ENCODE results near the gene APBA2.

APBA2 gene

GRCh38 chr15:28989896-28990295 is 104.1 kb downstream of the APBA2 start:
- H3K9me3 ChIP-seq (ENCODE audit: control insufficient read depth, insufficient read depth, low read length): no peaks in the 10 kb centered on the region
- no peak overlapping the region for H3K27ac ChIP-seq (ENCODE audit: low read length)
- H3K27me3 ChIP-seq (ENCODE audit: control insufficient read depth, insufficient read depth, low read length): no peaks in the 10 kb centered on the region
- DNase-seq (ENCODE audit: low read depth, low spot score): no peak
- no peaks in the 10 kb centered on the region for H3K36me3 ChIP-seq (ENCODE audit: control insufficient read depth, insufficient read depth, low read length)
- no peak overlapping the region for H3K4me3 ChIP-seq (ENCODE audit: low read length)
- no CpG with 5 or more reads among the region's 13 CpGs for WGBS (ENCODE audit: insufficient coverage, insufficient read length)
- H3K4me1 ChIP-seq (ENCODE audit: control insufficient read depth, insufficient read depth, low read length): peaks cover 3% of the 10 kb centered on the region; the same call in 1 of the 2 replicates

- DNase-seq (ENCODE audit: low read depth, low spot score): no peak
- WGBS (ENCODE audit: insufficient coverage, insufficient read length): no CpG with 5 or more reads among the region's 2 CpGs
- Histone ChIP-seq H3K36me3 (ENCODE audit: control insufficient read depth, insufficient read depth, low read length) (no peaks in the 10 kb centered on the region), H3K9me3 (ENCODE audit: control insufficient read depth, insufficient read depth, low read length) (no peaks in the 10 kb centered on the region), H3K27me3 (ENCODE audit: control insufficient read depth, insufficient read depth, low read length) (no peaks in the 10 kb centered on the region), H3K27ac (ENCODE audit: low read length) (no peak overlapping the region), H3K4me3 (ENCODE audit: low read length) (no peak overlapping the region), H3K4me1 (ENCODE audit: control insufficient read depth, insufficient read depth, low read length) (peaks cover 6% of the 10 kb centered on the region)
Measured at GRCh38 chr15:28990390-28990789, 104.6 kb downstream of the APBA2 start.

GRCh38 chr15:28991236-28992171 is 105.7 kb downstream of the APBA2 start:
- no peak for DNase-seq (ENCODE audit: low read depth, low spot score)
- no CpG with 5 or more reads among the region's 21 CpGs for WGBS (ENCODE audit: insufficient coverage, insufficient read length)
- no peaks in the 10 kb centered on the region for H3K36me3 ChIP-seq (ENCODE audit: control insufficient read depth, insufficient read depth, low read length)
- H3K27ac ChIP-seq (ENCODE audit: low read length): no peak overlapping the region
- H3K4me3 ChIP-seq (ENCODE audit: low read length): no peak overlapping the region
- H3K27me3 ChIP-seq (ENCODE audit: control insufficient read depth, insufficient read depth, low read length): no peaks in the 10 kb centered on the region
- H3K9me3 ChIP-seq (ENCODE audit: control insufficient read depth, insufficient read depth, low read length): no peaks in the 10 kb centered on the region
- peaks cover 6% of the 10 kb centered on the region for H3K4me1 ChIP-seq (ENCODE audit: control insufficient read depth, insufficient read depth, low read length)

GRCh38 chr15:28992336-28992864 is 106.6 kb downstream of the APBA2 start:
- no CpG with 5 or more reads among the region's 6 CpGs for WGBS (ENCODE audit: insufficient coverage, insufficient read length)
- H3K4me1 ChIP-seq (ENCODE audit: control insufficient read depth, insufficient read depth, low read length): peaks cover 6% of the 10 kb centered on the region
- no peak overlapping the region for H3K4me3 ChIP-seq (ENCODE audit: low read length)
- no peaks in the 10 kb centered on the region for H3K9me3 ChIP-seq (ENCODE audit: control insufficient read depth, insufficient read depth, low read length)
- H3K27me3 ChIP-seq (ENCODE audit: control insufficient read depth, insufficient read depth, low read length): no peaks in the 10 kb centered on the region
- no peak overlapping the region for H3K27ac ChIP-seq (ENCODE audit: low read length)
- no peak for DNase-seq (ENCODE audit: low read depth, low spot score)
- H3K36me3 ChIP-seq (ENCODE audit: control insufficient read depth, insufficient read depth, low read length): no peaks in the 10 kb centered on the region

- H3K4me1 ChIP-seq (ENCODE audit: control insufficient read depth, insufficient read depth, low read length): peaks cover 6% of the 10 kb centered on the region
- no peak overlapping the region for H3K27ac ChIP-seq (ENCODE audit: low read length)
- DNase-seq (ENCODE audit: low read depth, low spot score): no peak
- no peaks in the 10 kb centered on the region for H3K36me3 ChIP-seq (ENCODE audit: control insufficient read depth, insufficient read depth, low read length)
- WGBS (ENCODE audit: insufficient coverage, insufficient read length): no CpG with 5 or more reads among the region's 12 CpGs
- H3K27me3 ChIP-seq (ENCODE audit: control insufficient read depth, insufficient read depth, low read length): no peaks in the 10 kb centered on the region
- H3K4me3 ChIP-seq (ENCODE audit: low read length): no peak overlapping the region
- H3K9me3 ChIP-seq (ENCODE audit: control insufficient read depth, insufficient read depth, low read length): no peaks in the 10 kb centered on the region
Measured at GRCh38 chr15:28993051-28993719, 107.4 kb downstream of the APBA2 start.

- Histone ChIP-seq H3K27ac (ENCODE audit: low read length) (no peak overlapping the region), H3K36me3 (ENCODE audit: control insufficient read depth, insufficient read depth, low read length) (no peaks in the 10 kb centered on the region), H3K4me1 (ENCODE audit: control insufficient read depth, insufficient read depth, low read length) (peaks cover 6% of the 10 kb centered on the region), H3K27me3 (ENCODE audit: control insufficient read depth, insufficient read depth, low read length) (no peaks in the 10 kb centered on the region), H3K4me3 (ENCODE audit: low read length) (no peak overlapping the region), H3K9me3 (ENCODE audit: control insufficient read depth, insufficient read depth, low read length) (no peaks in the 10 kb centered on the region)
- WGBS (ENCODE audit: insufficient coverage, insufficient read length): no CpG with 5 or more reads among the region's 7 CpGs
- no peak for DNase-seq (ENCODE audit: low read depth, low spot score)
Measured at GRCh38 chr15:28993720-28994053, 107.9 kb downstream of the APBA2 start.

GRCh38 chr15:28994142-28994830 is 108.5 kb downstream of the APBA2 start:
- no peak for DNase-seq (ENCODE audit: low read depth, low spot score)
- no peaks in the 10 kb centered on the region for H3K9me3 ChIP-seq (ENCODE audit: control insufficient read depth, insufficient read depth, low read length)
- H3K27ac ChIP-seq (ENCODE audit: low read length): no peak overlapping the region
- no CpG with 5 or more reads among the region's 14 CpGs for WGBS (ENCODE audit: insufficient coverage, insufficient read length)
- peaks cover 6% of the 10 kb centered on the region for H3K4me1 ChIP-seq (ENCODE audit: control insufficient read depth, insufficient read depth, low read length)
- no peaks in the 10 kb centered on the region for H3K27me3 ChIP-seq (ENCODE audit: control insufficient read depth, insufficient read depth, low read length)
- H3K4me3 ChIP-seq (ENCODE audit: low read length): no peak overlapping the region
- H3K36me3 ChIP-seq (ENCODE audit: control insufficient read depth, insufficient read depth, low read length): no peaks in the 10 kb centered on the region

- peaks cover 6% of the 10 kb centered on the region for H3K4me1 ChIP-seq (ENCODE audit: control insufficient read depth, insufficient read depth, low read length)
Measured at GRCh38 chr15:28994831-28995596, 109.2 kb downstream of the APBA2 start.

GRCh38 chr15:28995705-28996104 is 109.9 kb downstream of the APBA2 start:
- H3K27me3 ChIP-seq (ENCODE audit: control insufficient read depth, insufficient read depth, low read length): no peaks in the 10 kb centered on the region
- no peak for DNase-seq (ENCODE audit: low read depth, low spot score)
- H3K4me3 ChIP-seq (ENCODE audit: low read length): no peak overlapping the region
- no peak overlapping the region for H3K27ac ChIP-seq (ENCODE audit: low read length)
- peaks cover 6% of the 10 kb centered on the region for H3K4me1 ChIP-seq (ENCODE audit: control insufficient read depth, insufficient read depth, low read length)
- H3K36me3 ChIP-seq (ENCODE audit: control insufficient read depth, insufficient read depth, low read length): no peaks in the 10 kb centered on the region
- WGBS (ENCODE audit: insufficient coverage, insufficient read length): no CpG with 5 or more reads among the region's 9 CpGs
- no peaks in the 10 kb centered on the region for H3K9me3 ChIP-seq (ENCODE audit: control insufficient read depth, insufficient read depth, low read length)

More at GRCh38 chr15:28994831-28995596, 109.2 kb downstream of the APBA2 start:
- WGBS (ENCODE audit: insufficient coverage, insufficient read length): no CpG with 5 or more reads among the region's 13 CpGs
- Histone ChIP-seq H3K36me3 (ENCODE audit: control insufficient read depth, insufficient read depth, low read length) (no peaks in the 10 kb centered on the region), H3K4me3 (ENCODE audit: low read length) (no peak overlapping the region), H3K9me3 (ENCODE audit: control insufficient read depth, insufficient read depth, low read length) (no peaks in the 10 kb centered on the region), H3K27me3 (ENCODE audit: control insufficient read depth, insufficient read depth, low read length) (no peaks in the 10 kb centered on the region), H3K27ac (ENCODE audit: low read length) (no peak overlapping the region)
- DNase-seq (ENCODE audit: low read depth, low spot score): no peak

- DNase-seq (ENCODE audit: low read depth, low spot score): no peak
- Histone ChIP-seq H3K9me3 (ENCODE audit: control insufficient read depth, insufficient read depth, low read length) (no peaks in the 10 kb centered on the region), H3K27ac (ENCODE audit: low read length) (no peak overlapping the region), H3K36me3 (ENCODE audit: control insufficient read depth, insufficient read depth, low read length) (no peaks in the 10 kb centered on the region), H3K4me3 (ENCODE audit: low read length) (no peak overlapping the region), H3K4me1 (ENCODE audit: control insufficient read depth, insufficient read depth, low read length) (peaks cover 6% of the 10 kb centered on the region), H3K27me3 (ENCODE audit: control insufficient read depth, insufficient read depth, low read length) (no peaks in the 10 kb centered on the region)
- WGBS (ENCODE audit: insufficient coverage, insufficient read length): no CpG with 5 or more reads among the region's 5 CpGs
Measured at GRCh38 chr15:28996289-28996688, 110.5 kb downstream of the APBA2 start.

Measured in iPS DF 6.9 (cell line).